Urothelium cell line (cell line): ENCODE measurements around the gene MYOZ3.

Experiments used
- DNase-seq: peaks from one replicate; pipeline ENCODE4 v3.0.0; 2011; ENCODE audit warnings: low spot score, mixed read lengths
- FAIRE-seq: peaks from 2 replicates; lab custom pipeline; 2011; peaks lifted over from hg19 to GRCh38; lab: Jason Lieb, UNC

MYOZ3 gene

GRCh38 chr5:150641824-150642566, 19.1 kb upstream of the MYOZ3 start:
- no peak for DNase-seq
- peak; percentile 9 for FAIRE-seq

- peak; percentile 92 for DNase-seq
- no peak for FAIRE-seq
Observed at GRCh38 chr5:150642567-150642927, 18.5 kb upstream of the MYOZ3 start.

- FAIRE-seq = no peak
Observed at GRCh38 chr5:150642991-150643710, 17.9 kb upstream of the MYOZ3 start.

GRCh38 chr5:150644058-150644457, 17.0 kb upstream of the MYOZ3 start:
- no peak for DNase-seq
- FAIRE-seq = no peak

More at GRCh38 chr5:150642991-150643710, 17.9 kb upstream of the MYOZ3 start:
- no peak for DNase-seq

GRCh38 chr5:150644514-150644913, 16.5 kb upstream of the MYOZ3 start:
- no peak for DNase-seq
- no peak for FAIRE-seq

- DNase-seq (peak; percentile 53), FAIRE-seq (peak; percentile 46)
Observed at GRCh38 chr5:150645070-150645700, 15.9 kb upstream of the MYOZ3 start.

GRCh38 chr5:150647275-150648251, 13.5 kb upstream of the MYOZ3 start:
- DNase-seq (no peak), FAIRE-seq (no peak)

GRCh38 chr5:150648294-150649107, 12.6 kb upstream of the MYOZ3 start:
- peak; percentile 35 for FAIRE-seq
- DNase-seq = no peak

GRCh38 chr5:150649108-150650020, 11.7 kb upstream of the MYOZ3 start:
- no peak for FAIRE-seq
- no peak for DNase-seq

GRCh38 chr5:150650021-150651006, 10.7 kb upstream of the MYOZ3 start:
- DNase-seq (no peak), FAIRE-seq (no peak)

GRCh38 chr5:150651382-150651781, 9.7 kb upstream of the MYOZ3 start:
- DNase-seq (no peak), FAIRE-seq (no peak)

GRCh38 chr5:150651924-150652671, 9.0 kb upstream of the MYOZ3 start:
- DNase-seq (no peak), FAIRE-seq (no peak)

GRCh38 chr5:150653145-150653761, 7.8 kb upstream of the MYOZ3 start:
- FAIRE-seq (no peak), DNase-seq (no peak)

- FAIRE-seq (no peak), DNase-seq (no peak)
Observed at GRCh38 chr5:150653762-150654556, 7.1 kb upstream of the MYOZ3 start.

- FAIRE-seq = no peak
- DNase-seq = no peak
Observed at GRCh38 chr5:150655221-150655620, 5.8 kb upstream of the MYOZ3 start.
